Activated naive CD4-positive, alpha-beta T cell treated with anti-CD3 and anti-CD28 coated beads for 36 hours (primary cell): ENCODE results near the gene SLC9A9. TPM values are rescaled to one million over a fixed set of nuclear protein-coding genes. Genes with fewer than 3 reads are reported as not detected.

ENCODE experiments used
- CTCF ChIA-PET: fragments of 350-600 bp; sonication (Branson Sonifier 250); formaldehyde crosslinking; loops from one replicate; lab custom pipeline; 2021; ENCODE audit warnings: antibody characterized with exemption; lab: Charles Lee
- DNase-seq: peaks from one replicate; pipeline ENCODE4 v3.0.0-alpha.2; 2020
- H3K27ac Mint-ChIP-seq: one replicate; pipeline ENCODE4 v1.8.0; 2021; ENCODE audit warnings: mild to moderate bottlenecking, mixed read lengths
- H3K27me3 Mint-ChIP-seq: one replicate; pipeline ENCODE4 v1.8.0; 2021; ENCODE audit warnings: low read depth, mixed read lengths
- H3K36me3 Mint-ChIP-seq: one replicate; pipeline ENCODE4 v1.8.0; 2021; ENCODE audit warnings: low read depth, mixed read lengths
- H3K4me1 Mint-ChIP-seq: one replicate; pipeline ENCODE4 v1.8.0; 2021; ENCODE audit warnings: low read depth, mixed read lengths
- H3K4me3 Mint-ChIP-seq: one replicate; pipeline ENCODE4 v1.8.0; 2021; ENCODE audit warnings: mild to moderate bottlenecking, moderate library complexity, mixed read lengths
- H3K9me3 Mint-ChIP-seq: one replicate; pipeline ENCODE4 v1.8.0; 2021; ENCODE audit warnings: mixed read lengths
- intact Hi-C: fragments of 100-400 bp; cut with micrococcal nuclease; formaldehyde crosslinking; loops from one replicate; pipeline ENCODE4 v1.15.1; 2023
- total RNA-seq, 2 experiments: library from RNA; stranded (reverse); gene quantifications; one replicate each; pipeline ENCODE4 v1.2.3, GENCODE V29; 2021

Gene SLC9A9
- total RNA-seq, 2 experiments from 2014 or later: 0.33 to 0.49 TPM

DNA sequence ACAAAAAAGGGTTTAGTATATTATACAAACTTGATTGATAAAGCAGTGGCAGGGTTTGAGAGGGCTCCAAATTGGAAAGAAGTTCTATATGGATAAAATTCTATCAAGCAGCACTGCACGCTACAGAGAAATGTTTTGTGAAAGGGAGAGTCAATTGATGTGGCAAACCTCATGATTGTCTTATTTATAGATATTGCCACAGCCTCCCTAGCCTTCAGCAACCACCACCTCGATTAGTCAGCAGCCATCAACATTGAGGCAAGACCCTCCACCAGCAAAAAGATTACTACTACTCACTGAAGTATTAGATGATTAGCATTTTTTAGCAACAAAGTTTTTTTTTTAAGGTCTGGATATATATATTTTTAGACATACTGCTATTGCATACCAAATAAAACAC, 432.0 kb downstream of the SLC9A9 start:
- Mint-ChIP-seq H3K27me3 (no peaks in the 10 kb centered on the region), H3K4me1 (peaks cover 7% of the 10 kb centered on the region), H3K9me3 (no peaks in the 10 kb centered on the region), H3K4me3 (no peak overlapping the region), H3K36me3 (no peaks in the 10 kb centered on the region), H3K27ac (no peak overlapping the region)
- CTCF ChIA-PET: no interaction called here
- intact Hi-C loops: no loop called here
- no peak for DNase-seq

DNA sequence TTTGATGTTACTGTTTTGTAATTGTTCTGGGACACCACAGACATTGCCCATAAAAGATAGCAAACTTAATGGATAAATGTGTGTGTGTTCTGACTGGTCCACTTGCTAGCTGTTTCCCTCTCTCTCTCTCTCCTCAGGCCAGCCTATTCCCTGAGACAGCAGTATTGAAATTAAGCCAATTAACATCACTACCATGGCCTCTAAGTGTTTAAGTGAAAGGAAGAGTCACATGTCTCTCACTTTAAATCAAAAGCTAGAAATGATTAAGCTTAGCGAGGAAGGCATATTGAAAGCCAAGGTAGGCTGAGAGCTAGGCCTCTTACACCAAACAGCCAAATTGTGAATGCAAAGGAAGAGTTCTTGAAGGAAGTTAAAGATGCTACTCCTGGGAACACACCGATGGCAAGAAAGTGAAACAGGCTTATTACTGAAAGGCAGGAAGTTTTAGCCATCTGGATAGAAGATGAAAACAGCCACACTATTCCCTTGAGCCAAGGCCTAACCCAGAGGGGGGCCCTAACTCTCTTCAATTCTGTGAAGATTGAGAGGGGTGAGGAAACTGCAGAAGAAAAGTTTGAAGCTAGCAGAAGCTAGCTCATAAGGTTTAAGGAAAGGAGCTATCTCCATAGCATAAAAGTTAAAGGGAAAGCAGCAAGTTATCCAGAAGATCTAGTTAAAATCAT, 433.6 kb downstream of the SLC9A9 start:
- Mint-ChIP-seq H3K36me3 (no peaks in the 10 kb centered on the region), H3K4me1 (peaks cover 7% of the 10 kb centered on the region), H3K27me3 (no peaks in the 10 kb centered on the region), H3K9me3 (no peaks in the 10 kb centered on the region), H3K27ac (no peak overlapping the region), H3K4me3 (no peak overlapping the region)
- intact Hi-C loops: no loop called here
- CTCF ChIA-PET: interaction anchor here (0.6 to 1.5 kb wide), 4 partner anchors 9 to 402 kb away, joined by 3 to 5 read pairs (median 3); no protein-coding TSS in a partner anchor
- no peak for DNase-seq

DNA sequence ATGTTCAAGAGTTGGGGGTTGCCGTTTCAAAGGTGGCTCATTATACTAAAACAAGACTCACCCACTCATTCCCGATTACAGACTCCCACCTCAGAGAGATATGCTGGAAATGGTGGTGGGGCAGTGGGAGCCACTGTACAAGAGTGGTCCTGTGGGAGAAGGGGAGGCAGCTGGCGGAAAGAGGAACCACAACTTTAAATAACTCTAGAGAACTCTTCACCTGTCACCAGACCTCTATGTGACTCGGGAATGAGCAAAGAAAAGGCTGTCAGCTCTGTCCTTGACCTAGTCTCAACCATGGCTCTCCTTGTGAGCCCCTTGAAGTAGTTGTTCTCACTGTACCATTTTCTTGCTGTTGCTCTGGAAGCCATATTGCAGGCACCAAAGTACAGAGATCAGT, 434.9 kb downstream of the SLC9A9 start:
- Mint-ChIP-seq H3K4me3 (no peak overlapping the region), H3K27ac (no peak overlapping the region), H3K9me3 (no peaks in the 10 kb centered on the region), H3K36me3 (no peaks in the 10 kb centered on the region), H3K4me1 (peaks cover 7% of the 10 kb centered on the region), H3K27me3 (no peaks in the 10 kb centered on the region)
- CTCF ChIA-PET: no interaction called here
- intact Hi-C loops: no loop called here
- no peak for DNase-seq

DNA sequence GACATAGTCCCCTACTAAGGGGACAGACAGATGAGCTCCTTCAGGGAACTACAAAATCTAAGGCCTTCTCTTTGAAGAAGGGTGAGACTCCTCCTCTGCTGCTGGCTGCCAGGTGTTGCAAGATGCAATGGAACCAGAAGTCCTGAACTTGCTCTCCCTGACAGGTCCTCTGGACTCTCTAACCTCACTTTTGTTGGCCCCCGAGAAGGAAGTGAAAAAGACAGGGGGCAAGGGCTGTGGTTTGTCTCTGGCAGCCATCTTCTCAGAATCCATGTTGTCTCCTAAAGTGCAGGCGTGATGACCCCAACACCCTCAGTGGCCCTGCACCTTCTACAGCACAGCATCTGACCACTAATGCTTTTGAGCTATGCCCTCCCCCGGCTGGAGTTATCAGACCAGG, 436.2 kb downstream of the SLC9A9 start:
- no peaks in the 10 kb centered on the region for H3K36me3 Mint-ChIP-seq
- H3K4me1 Mint-ChIP-seq: peaks cover 7% of the 10 kb centered on the region
- no peaks in the 10 kb centered on the region for H3K9me3 Mint-ChIP-seq

DNA sequence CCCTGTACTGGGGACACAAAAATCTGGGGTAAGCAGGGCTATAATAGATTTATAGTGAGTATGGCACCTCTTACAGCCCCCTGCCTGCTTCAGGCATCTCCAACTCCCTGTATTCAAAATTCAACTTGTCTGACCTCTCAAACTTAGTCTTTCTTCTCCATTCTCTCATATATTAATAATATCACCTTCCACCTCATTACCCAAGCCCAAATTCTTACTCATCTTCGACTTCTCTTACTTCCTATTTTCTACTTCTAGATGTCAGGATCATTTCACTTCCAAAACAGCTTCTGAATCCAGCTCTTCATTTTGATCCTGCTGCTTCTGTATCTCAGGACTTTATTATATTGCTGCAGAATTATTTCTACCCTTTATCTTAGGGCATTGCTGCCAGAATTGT, 438.0 kb downstream of the SLC9A9 start:
- Mint-ChIP-seq H3K9me3 (no peaks in the 10 kb centered on the region), H3K4me1 (peaks cover 7% of the 10 kb centered on the region)
- CTCF ChIA-PET: no interaction called here

More for the DNA sequence above, 436.2 kb downstream of the SLC9A9 start:
- CTCF ChIA-PET: no interaction called here
- no peak for DNase-seq
- intact Hi-C loops: no loop called here
- no peak overlapping the region for H3K4me3 Mint-ChIP-seq
- H3K27me3 Mint-ChIP-seq: no peaks in the 10 kb centered on the region
- H3K27ac Mint-ChIP-seq: no peak overlapping the region

DNA sequence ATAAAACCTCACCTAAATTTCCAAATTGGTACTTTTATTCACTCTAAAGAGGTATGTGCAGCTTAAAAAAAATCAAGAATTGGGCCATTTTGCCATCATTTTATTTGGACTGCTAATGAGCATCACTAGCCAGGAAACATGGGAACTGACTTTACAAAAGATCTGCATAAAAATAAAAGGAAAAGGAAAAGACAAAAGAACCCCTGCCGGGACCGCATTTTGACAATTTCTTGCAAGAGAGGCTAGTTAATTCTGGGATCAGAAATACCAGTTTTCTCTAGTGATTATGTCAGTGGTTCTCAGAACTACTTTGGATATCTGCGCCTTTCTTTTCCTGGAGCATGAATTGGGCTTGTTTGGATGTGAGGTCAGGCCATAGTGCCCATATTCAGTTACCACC, 439.5 kb downstream of the SLC9A9 start:
- intact Hi-C loops: no loop called here
- Mint-ChIP-seq H3K27ac (no peak overlapping the region), H3K4me1 (no peaks in the 10 kb centered on the region), H3K36me3 (no peaks in the 10 kb centered on the region), H3K4me3 (no peak overlapping the region), H3K9me3 (peaks cover under 1% of the 10 kb centered on the region), H3K27me3 (no peaks in the 10 kb centered on the region)
- DNase-seq: no peak
- CTCF ChIA-PET: no interaction called here

More for the DNA sequence above, 438.0 kb downstream of the SLC9A9 start:
- no peaks in the 10 kb centered on the region for H3K36me3 Mint-ChIP-seq
- no peak overlapping the region for H3K27ac Mint-ChIP-seq
- no peaks in the 10 kb centered on the region for H3K27me3 Mint-ChIP-seq
- H3K4me3 Mint-ChIP-seq: no peak overlapping the region
- no peak for DNase-seq
- intact Hi-C loops: no loop called here

DNA sequence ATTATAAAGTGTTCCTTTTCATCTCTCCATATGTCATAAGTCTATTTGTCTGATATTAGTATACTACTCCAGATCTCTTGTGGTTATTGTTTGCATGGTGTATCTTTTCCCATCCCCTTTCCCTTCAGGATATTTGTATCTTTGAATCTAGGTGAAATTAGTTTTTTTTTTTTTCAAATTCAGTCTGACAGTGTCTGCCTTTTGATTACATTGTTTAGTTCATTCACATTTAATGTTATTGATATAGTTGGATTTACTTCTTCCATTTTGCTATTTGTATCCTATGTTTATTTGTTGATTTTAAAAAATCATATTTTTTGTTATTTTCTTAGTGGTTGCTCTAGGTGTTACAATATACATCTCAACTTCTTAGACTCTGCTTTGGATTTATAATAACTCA, 445.7 kb downstream of the SLC9A9 start:
- CTCF ChIA-PET: no interaction called here
- Mint-ChIP-seq H3K4me1 (no peaks in the 10 kb centered on the region), H3K27me3 (no peaks in the 10 kb centered on the region), H3K4me3 (no peak overlapping the region), H3K36me3 (no peaks in the 10 kb centered on the region), H3K9me3 (peaks cover 6% of the 10 kb centered on the region), H3K27ac (no peak overlapping the region)
- intact Hi-C loops: no loop called here
- DNase-seq: no peak

DNA sequence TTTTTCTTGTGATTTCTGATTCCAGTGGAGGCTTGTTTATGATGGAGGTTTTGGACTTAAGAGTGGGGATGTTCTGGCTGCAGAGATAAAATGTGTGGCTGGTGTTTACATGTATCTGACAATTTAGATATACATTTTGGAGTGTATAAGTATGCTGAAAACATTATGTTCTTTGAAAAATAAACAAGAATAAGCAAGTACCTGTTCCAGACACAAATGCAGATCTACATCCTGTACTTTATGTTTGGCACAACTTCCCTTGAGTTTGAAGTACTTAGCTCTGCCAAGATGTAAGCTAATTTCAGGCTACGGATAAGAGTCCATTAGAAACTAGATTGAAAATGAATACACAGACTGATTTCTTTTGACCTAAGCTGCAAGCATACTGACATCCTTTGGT, 451.5 kb downstream of the SLC9A9 start:
- CTCF ChIA-PET: interaction anchor here (0.7 kb wide), 1 partner anchor 479 kb away, joined by 4 read pairs; no protein-coding TSS in a partner anchor
- no peak overlapping the region for H3K27ac Mint-ChIP-seq
- no peak for DNase-seq
- no peaks in the 10 kb centered on the region for H3K4me1 Mint-ChIP-seq
- intact Hi-C loops: no loop called here
- H3K36me3 Mint-ChIP-seq: peaks cover 7% of the 10 kb centered on the region
- H3K4me3 Mint-ChIP-seq: no peak overlapping the region
- no peaks in the 10 kb centered on the region for H3K27me3 Mint-ChIP-seq
- H3K9me3 Mint-ChIP-seq: peaks cover 10% of the 10 kb centered on the region

DNA sequence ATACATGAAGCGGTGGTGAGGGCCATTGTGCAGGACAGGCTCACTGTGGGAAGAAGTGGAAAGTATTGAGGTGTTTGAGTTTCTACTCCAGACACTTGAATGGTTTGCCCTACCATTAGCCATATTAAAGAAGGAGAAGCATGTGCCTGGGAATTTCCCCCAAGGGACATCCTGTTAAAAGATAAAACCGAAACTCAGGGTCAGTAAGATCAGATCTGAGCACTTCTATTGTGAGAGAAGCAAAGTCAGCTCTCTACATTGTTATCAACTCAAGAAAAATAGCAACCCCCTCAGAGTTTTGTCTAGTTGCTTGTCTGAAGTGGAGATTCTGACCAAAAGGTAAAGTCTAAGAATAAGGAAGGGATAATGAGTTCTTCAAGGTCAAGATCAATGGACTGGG, 458.9 kb downstream of the SLC9A9 start:
- intact Hi-C loops: no loop called here
- no peaks in the 10 kb centered on the region for H3K4me1 Mint-ChIP-seq

DNA sequence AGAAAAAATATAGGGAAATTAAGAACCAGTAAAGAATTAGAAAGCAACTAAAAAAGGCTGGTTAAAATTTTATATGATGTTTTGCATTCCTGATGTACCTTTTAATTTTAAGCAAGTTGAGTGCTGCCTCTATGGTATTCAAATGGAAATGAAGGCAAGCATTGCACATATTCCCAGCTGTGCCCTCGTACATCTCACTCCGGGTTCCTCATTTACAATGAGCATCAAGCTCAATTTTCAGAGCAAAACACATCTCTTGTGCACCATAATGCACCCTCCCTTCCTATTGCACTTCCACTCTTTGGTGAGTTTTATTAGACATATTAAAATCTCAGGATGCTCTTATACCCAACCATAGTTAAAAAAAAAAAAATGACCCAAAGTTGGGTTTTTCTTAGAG, 460.8 kb downstream of the SLC9A9 start:
- DNase-seq: no peak
- Mint-ChIP-seq H3K4me1 (no peaks in the 10 kb centered on the region), H3K36me3 (no peaks in the 10 kb centered on the region), H3K27me3 (no peaks in the 10 kb centered on the region), H3K27ac (no peak overlapping the region), H3K4me3 (no peak overlapping the region), H3K9me3 (peaks cover 2% of the 10 kb centered on the region)
- intact Hi-C loops: no loop called here
- CTCF ChIA-PET: no interaction called here

More for the DNA sequence above, 458.9 kb downstream of the SLC9A9 start:
- peaks cover 4% of the 10 kb centered on the region for H3K9me3 Mint-ChIP-seq
- no peaks in the 10 kb centered on the region for H3K27me3 Mint-ChIP-seq
- CTCF ChIA-PET: no interaction called here
- H3K4me3 Mint-ChIP-seq: no peak overlapping the region
- no peak for DNase-seq
- H3K27ac Mint-ChIP-seq: no peak overlapping the region
- H3K36me3 Mint-ChIP-seq: peaks cover 7% of the 10 kb centered on the region

DNA sequence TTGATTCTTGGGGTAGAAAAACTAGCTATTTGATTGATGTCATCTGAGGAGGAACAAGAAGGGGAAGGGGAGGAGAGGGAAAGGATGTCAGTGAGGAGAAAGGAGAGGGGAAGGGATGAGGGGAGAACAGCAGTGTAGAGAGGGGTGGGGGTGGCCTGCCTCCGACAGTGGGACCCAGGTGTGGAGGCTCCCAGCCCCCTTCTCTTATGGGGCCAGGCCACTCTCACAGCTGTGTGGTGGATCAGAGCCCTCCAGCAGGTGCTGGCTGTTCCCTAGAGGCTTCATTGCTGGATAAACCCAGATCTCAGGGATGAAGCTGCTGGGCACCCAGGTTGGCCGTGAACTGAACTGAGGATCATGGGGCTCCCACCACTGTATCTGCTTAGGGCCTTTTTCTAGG, 464.2 kb downstream of the SLC9A9 start:
- peaks cover 5% of the 10 kb centered on the region for H3K36me3 Mint-ChIP-seq
- H3K4me3 Mint-ChIP-seq: no peak overlapping the region
- CTCF ChIA-PET: interaction anchor here (0.6 kb wide), 1 partner anchor 397 kb away, joined by 3 read pairs; no protein-coding TSS in a partner anchor
- intact Hi-C loops: no loop called here
- H3K9me3 Mint-ChIP-seq: peaks cover 7% of the 10 kb centered on the region
- peaks cover 1% of the 10 kb centered on the region for H3K4me1 Mint-ChIP-seq
- no peak overlapping the region for H3K27ac Mint-ChIP-seq
- H3K27me3 Mint-ChIP-seq: no peaks in the 10 kb centered on the region
- DNase-seq: no peak

DNA sequence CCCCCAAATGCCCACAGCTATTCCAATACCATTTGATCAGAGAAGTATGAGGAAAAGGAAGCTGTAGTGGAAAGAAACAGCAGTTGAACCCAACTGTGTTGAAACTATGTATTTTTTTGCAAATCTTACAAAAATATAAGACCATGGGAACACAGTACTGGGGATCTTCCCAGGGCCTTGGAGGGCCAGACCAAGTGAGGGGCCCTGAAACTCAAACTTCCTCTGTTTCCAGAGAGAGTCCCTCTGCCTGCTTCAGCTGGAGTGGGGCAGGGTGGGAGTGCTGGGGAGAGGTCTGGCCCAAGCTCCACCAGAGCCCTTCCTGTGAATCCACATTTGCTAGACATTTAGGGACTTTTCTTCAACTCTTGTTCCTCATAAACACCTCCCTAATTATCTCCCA, 464.8 kb downstream of the SLC9A9 start:
- peaks cover 6% of the 10 kb centered on the region for H3K4me1 Mint-ChIP-seq
- intact Hi-C loops: no loop called here
- H3K36me3 Mint-ChIP-seq: peaks cover 5% of the 10 kb centered on the region
- H3K4me3 Mint-ChIP-seq: no peak overlapping the region
- H3K27ac Mint-ChIP-seq: no peak overlapping the region
- H3K27me3 Mint-ChIP-seq: no peaks in the 10 kb centered on the region
- peaks cover 7% of the 10 kb centered on the region for H3K9me3 Mint-ChIP-seq
- DNase-seq: no peak
- CTCF ChIA-PET: interaction anchor here (0.6 kb wide), 1 partner anchor 396 kb away, joined by 3 read pairs; no protein-coding TSS in a partner anchor

DNA sequence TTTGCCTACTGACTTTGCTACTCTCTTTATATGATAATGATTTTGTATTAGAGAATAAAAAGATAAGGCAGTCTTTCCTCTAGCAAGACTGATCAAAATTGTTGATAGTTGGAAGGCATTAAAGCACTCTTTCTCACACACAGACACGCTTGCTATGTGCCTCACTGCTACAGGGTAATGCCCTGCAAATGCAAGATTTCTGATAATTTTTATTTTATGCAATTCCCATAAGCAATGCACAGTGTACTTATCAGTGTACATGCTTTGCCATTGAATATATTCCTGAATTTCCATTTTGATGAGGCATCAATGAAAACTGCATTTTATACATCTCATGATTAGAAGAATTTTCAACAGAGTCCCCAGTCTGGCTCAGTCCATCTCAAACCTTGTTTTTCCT, 465.5 kb downstream of the SLC9A9 start:
- Mint-ChIP-seq H3K9me3 (peaks cover 7% of the 10 kb centered on the region), H3K4me1 (peaks cover 8% of the 10 kb centered on the region), H3K27ac (no peak overlapping the region), H3K27me3 (no peaks in the 10 kb centered on the region), H3K4me3 (no peak overlapping the region), H3K36me3 (peaks cover 5% of the 10 kb centered on the region)
- CTCF ChIA-PET: no interaction called here
- intact Hi-C loops: no loop called here
- DNase-seq: no peak
